NCI-H2081 (cell line): Measurements from ENCODE around the gene EVC2.

Experiments
- DNase-seq, 2 experiments: peaks; one replicate each; lab custom pipeline; 2025; lab: John Stamatoyannopoulos, UW

Gene EVC2, protein sequence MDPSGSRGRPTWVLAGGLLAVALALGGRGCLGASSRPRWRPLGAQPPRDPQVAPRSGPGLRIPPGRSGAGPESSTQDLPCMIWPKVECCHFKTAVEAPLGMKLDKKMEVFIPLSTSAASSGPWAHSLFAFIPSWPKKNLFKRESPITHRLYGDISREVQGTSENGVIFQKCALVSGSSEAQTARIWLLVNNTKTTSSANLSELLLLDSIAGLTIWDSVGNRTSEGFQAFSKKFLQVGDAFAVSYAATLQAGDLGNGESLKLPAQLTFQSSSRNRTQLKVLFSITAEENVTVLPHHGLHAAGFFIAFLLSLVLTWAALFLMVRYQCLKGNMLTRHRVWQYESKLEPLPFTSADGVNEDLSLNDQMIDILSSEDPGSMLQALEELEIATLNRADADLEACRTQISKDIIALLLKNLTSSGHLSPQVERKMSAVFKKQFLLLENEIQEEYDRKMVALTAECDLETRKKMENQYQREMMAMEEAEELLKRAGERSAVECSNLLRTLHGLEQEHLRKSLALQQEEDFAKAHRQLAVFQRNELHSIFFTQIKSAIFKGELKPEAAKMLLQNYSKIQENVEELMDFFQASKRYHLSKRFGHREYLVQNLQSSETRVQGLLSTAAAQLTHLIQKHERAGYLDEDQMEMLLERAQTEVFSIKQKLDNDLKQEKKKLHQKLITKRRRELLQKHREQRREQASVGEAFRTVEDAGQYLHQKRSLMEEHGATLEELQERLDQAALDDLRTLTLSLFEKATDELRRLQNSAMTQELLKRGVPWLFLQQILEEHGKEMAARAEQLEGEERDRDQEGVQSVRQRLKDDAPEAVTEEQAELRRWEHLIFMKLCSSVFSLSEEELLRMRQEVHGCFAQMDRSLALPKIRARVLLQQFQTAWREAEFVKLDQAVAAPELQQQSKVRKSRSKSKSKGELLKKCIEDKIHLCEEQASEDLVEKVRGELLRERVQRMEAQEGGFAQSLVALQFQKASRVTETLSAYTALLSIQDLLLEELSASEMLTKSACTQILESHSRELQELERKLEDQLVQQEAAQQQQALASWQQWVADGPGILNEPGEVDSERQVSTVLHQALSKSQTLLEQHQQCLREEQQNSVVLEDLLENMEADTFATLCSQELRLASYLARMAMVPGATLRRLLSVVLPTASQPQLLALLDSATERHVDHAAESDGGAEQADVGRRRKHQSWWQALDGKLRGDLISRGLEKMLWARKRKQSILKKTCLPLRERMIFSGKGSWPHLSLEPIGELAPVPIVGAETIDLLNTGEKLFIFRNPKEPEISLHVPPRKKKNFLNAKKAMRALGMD

DNA sequence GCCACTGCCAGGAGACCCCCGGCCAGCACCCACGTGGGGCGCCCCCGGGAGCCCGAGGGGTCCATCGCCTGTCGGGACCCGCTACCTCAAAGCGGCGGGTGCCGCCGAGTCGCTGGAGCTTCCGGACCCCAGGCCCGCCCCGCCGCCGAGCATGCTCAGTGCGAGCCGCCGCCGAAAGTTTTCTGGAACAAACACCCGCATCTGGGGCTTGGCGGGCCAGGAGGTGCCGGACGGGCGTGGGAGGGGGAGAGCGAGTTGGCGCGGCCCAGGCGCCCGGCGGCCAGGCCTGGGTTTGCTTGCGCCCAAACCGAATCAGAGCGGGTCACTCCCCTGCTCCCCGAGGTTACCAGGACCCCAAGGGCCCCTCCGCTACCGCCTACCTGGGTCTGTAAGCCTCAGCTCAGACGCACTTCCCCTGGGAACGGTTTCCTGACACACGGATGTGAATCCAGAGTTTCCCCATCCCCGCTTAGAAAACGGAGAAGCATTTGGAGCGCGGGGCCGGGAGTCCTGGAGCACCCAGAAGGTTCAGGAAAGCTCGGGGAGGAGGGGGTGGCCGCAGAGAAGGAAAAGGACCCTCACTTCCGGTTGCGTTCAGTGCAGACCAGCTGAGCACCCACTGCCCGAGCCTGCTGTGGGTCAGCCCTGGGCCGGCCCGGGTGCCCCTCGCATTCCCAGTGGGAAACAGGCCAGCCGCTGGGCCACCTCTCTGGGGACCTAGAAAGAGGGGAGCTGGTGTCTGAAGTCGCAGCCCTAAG lies at the start of gene EVC2:
Gene EVC2, minus strand, starts transcription at position 111 of the 758 bp plus-strand sequence. Its CDS starts 46 bp downstream, at position 65.
- DNase-seq: no peak

DNA sequence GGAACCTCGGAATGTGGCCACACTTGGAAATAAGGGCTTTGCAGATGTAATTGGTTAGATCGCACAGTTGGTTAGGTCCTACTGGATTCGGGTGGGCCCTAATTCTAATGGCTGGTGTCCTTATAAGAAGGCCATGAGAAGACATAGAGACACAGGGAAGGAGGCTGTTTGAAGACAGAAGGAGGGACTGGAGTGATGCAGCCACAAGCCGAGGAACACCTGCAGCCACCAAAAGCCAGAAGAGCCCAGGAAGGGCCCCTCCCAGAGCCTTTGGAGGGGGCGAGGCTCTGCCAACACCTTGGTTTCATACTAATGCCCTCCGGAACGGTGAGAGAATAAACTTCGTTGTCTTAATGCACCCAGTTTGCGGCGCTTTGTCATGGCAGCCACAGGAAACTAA lies 49.6 kb upstream of the EVC2 start:
- no peak for DNase-seq

DNA sequence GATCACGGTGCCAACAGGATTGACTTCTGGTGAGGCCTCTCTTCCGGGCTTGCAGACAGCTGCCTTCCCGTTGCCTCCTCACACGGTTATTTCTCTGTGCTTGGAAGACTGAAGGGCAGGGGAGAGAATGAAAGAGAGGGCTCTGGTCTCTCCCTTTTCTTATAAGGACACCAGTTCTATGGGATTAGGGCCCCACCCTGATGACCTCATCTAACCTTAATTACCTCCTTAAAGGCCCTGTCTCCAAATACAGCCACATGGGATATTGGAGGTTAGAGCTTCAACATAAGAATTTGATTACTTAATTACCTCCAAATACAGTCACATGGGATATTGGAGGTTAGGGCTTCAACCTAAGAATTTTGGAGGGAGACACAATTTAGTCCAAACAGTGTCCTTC lies 49.2 kb upstream of the EVC2 start:
- DNase-seq: no peak

DNA sequence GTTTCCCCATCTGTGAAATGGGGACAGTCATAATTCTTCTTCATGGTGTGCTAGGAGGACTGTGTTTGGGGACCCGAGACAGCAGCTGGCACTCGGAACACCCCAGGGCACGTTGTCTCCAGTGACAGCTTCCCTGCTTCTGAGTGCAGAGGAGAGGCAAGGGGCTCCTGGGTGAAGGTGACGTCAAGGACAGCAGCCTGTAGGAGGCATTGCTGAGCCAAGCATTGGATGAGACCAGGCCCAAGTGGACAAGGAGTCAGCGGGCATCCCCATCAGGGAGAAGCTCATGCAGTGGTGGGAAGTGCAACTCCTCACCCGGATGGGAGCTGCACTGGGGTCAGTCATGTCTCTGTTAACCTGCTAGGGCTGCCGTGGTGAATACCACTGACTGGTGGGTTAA lies 48.7 kb upstream of the EVC2 start:
- no peak for DNase-seq

DNA sequence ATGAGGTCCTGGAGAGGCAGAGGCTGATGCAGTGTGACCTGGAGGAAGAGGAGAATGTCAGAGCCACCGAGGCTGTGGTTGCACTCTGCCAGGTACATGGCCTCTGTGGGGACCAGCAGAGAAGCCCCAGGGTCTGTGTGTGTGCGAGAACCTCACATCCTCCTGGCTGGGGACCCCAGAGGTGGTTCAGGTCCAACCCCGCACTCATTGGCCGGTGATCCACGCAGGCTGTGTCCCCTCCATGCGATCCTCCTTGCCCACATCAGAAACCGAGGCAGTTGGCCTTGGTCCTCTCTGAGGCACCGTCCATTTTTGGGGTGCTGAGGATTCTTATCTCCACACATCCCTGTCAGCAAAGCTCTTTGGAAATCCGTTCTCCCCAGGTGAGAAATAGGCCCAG lies 47.9 kb upstream of the EVC2 start:
- no peak for DNase-seq

DNA sequence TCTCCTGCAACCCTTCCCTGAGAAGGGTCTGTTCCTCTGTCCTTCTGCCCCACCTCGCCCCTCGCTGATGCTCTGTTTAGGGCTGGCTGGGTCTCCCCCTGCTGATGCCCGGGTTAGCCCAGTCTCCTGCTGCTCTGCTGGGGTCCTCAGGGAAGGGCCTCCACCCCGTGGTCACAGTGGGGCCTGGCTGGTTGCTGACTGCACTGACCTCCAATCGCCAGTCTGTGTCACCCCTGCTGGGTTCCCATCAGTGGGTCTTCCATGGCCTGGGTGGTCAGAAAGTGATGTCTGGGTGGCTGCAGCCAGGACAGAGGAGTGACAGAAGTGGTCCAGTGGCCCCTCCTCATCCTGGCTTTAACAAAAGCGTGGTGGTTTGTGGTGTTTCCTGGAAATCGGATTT lies 47.3 kb upstream of the EVC2 start:
- no peak for DNase-seq

DNA sequence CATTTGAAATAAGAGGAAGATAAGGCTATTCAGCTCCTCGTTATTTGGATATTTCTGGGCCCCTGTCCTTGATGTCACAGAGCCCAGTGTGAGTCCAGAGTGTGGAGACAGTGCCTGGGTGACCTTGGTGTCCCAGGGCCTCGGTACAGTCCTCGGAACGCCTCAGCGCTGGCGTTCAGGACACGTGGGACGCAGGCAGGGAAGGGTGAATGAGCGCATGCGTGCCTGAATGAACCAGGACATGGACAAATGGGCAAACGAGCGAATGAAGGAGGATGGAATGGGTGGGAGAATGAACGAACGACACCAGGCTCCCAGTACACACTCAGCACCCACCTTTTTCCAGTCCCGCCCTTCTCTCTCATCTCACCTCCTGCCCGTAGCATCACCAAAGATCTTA lies 46.8 kb upstream of the EVC2 start:
- DNase-seq: no peak

DNA sequence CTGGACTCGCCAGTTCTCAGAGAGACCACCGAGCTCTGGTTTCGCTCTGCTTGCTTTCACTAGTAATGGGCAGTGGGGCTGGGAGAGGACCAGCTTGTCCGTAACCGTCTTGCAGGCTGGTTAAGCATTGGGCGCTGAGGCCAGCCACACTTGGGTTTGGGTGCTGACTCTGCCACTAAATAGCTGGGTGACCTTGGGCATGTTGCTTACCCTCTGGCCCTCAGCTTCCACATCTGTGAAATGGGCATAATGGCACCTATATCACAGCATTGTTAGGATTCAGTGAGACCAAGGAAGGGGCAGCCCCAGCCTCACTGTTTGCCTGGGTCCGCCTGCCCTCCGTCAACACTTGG lies 46.1 kb upstream of the EVC2 start:
- no peak for DNase-seq

DNA sequence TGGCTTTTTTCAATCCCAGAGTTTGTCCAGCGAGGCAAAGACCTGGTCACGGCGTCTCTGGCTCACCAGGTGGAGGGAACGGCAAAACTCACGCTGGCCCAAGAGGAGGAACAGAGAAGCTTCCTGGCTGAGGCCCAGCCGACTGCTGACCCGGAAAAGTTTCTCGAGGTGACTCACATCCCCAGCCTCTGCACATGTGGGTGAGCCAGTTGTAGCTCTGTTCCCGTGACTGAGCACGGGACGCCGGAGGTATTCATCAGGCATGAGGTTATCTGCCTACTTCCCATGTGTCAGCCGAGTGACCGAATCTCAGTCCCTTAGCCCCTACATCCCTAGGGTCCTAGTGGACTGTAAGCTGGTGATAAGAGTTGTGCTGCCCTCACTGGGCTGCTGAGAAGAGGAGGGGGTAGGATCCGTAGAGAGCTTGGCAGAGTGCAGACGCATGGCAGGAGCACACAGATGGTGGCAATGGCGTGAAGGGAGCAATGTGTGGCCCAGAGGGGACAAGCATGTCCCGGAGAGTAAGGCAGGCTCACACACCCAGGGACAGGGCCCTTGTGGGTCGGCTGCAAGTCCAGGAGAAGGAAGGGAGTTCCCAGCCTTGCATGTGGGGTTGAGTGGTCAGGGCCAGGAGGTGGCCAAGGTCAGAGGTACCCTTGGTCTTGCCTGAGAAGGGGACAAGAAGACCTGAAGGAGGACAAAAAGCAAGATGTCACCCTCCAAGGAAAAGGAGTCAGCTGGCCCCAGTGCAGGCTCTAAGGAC lies 45.6 kb upstream of the EVC2 start:
- DNase-seq: no peak

DNA sequence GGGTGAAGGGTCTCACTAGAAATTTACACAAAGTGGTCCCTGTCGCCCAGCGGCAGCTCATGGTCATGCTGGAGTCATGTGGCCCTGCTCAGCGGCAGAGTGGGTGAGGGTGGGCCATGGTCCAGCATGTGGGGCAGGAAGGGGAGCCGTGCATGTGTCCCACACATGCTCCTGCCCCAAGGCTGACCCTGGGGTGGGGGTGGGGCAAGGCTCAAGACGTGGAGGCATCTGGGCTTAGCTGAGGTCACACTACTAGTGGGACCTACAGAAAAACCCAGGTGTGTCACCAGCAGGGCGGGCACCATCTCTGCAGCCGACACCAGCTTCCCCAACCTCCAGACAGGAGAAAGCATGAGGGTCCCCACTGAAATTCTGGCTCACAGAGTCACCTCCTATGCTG lies 45.0 kb upstream of the EVC2 start:
- no peak for DNase-seq

DNA sequence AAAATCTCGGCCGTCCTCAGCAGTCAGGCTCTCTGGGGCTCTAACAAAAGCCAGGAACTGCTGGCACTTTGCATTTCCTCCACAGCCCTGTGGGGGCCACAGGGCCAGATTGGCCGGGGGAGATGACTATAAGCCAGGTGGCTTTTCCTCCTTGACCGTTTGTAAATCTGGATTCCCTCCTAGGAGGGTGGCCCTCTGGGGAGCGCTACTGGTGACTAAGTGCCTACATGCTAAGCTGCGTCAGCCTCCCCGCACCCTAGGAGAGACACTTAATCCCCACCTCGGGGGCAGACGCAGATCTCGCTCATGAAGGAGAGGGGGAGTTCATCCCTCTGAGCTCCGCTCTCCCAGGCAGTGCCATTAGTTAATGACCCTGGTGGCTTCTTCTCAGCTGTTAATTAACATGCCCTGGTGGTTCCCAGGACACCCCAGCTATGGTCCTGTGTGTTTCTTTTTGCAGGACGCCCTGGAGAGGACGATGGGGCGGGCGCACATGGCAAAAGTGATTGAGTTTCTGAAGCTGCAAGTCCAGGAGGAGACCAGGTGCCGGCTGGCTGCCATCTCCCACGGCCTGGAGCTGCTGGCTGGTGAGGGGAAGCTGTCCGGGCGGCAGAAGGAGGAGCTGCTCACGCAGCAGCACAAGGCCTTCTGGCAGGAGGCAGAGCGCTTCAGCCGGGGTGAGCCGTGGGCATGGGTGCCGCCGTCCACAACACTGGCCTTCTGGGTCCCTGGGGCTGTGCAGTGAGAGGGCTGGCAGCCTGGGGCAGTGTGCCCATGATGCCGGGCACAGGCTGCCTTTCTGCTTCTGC lies 44.2 kb upstream of the EVC2 start:
- no peak for DNase-seq

DNA sequence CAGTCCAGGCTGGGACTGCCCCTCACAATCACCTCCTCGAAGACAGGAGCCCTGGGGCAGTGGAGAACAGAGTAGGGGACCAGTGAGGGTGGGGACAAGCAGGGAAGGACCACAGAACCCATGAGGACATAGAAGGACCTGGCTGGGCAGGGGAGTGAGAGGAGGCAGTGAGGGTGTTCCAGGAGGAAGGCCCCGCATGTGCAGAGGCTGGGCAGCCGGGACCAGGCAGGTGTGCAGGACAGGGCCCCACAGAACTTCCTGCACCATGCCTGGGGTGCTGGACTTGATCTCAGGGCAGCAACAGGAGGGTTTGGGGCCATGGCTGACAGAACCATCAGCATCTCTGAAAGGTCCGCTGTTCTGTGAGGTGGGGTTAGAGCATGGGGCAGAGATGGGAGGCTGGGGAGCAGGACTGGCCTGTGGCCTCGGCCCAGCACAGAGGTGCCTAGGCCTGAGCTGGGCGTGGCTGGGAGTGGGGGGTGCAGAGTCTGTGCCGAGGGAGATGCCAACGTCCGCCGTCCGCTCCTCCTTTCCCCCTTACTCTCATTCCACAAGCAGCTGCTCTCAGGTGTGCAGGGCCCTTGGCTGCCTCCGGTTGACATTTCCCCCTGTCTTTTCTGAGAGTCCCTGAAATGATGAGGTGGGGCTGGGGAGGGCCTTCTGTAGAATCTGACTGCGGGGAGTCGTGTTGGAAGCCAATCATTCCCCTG lies 43.5 kb upstream of the EVC2 start:
- no peak for DNase-seq

DNA sequence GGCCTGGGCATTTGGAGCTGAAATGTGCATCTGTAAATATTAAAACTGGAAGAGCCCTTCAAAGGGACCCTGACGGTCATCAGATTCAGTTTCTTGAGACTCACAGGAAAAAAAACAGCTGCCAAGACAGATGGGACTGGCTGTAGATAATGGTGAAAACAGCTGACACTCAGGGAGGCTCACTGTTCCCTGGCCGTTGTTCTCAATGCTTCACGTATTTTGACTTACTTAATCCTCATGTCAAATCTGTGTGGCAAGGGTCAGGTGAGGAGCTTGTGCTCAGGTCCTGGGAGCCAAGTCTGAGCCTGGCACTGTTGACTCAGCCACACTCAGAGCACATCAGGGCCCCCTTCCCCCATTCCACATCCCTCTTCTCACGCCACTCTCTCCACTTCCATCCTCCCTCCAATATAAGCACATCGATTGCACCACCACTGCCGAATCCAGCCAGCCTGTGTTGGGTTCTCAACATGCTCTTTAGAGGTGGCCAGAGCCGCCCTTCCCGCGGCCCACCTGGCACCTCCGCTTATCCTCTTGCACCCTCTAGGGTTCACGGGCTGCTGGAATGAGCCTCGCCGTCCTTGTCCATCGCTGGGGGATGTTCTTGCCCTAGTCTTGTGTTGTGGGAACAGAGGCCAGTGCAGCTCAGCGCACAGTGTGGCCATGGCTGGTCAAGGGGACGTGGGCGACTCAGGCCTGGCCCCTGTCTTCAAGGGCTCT lies 42.7 kb upstream of the EVC2 start:
- no peak for DNase-seq

DNA sequence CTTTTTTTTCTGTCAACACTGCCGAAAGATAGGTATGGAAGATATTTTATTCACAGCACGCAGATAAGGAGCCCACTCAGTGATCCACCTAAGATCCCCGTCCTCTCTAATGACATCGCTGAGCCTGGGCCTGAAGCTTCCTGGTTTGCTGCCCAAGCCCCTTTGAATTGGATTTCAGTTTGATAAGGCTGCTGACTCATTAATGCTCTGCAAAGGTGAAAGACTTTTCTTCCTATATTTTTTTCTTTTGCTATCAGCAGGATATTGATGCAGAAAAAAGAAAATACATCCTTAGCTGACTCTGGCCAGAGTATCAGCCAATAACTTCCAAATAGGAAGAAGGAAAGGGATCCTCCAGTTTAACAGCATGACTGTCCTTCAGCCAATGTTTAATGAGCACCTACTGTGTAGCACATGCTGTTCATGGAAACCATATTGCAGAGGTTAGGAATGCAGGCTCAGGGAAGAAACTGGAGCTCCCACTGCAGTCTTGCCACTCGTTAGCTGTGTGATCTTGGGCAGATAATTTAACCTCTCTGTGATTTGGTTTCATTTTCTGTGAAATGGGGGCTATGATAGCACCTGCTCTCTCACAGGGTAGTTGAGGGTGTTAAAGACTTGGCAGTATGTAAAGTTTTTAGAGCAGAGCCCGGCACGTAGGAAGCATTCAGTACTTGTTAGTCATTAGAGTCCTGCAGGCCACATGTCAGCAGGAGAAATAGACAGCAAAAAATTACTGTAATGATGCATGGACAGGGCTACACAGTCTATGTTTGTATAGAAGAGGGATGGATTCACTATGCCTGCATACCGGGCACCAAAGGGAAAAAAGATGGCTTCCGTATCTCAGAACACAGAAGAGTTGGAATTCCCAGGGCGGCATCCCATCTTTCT lies 41.9 kb upstream of the EVC2 start:
- no peak for DNase-seq

DNA sequence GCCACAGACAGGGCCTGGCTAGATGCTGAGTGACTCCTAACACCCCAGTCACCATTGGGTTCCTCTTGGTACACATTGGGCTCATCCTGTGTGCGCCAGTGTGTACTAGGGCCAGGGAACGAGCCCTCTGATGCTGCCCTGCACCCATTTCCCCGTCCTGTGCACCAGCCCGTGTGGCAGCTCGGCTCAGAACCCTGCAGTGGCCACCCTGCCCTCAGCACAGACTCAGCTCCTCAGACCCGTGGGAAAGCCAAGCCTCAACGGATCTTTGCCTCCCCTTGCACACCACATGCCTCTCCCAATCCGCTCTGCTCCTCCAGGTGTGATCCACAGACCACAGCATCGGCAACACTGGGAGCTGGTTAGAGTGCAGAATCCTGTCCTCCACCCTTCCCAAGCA lies 41.2 kb upstream of the EVC2 start:
- DNase-seq: no peak

DNA sequence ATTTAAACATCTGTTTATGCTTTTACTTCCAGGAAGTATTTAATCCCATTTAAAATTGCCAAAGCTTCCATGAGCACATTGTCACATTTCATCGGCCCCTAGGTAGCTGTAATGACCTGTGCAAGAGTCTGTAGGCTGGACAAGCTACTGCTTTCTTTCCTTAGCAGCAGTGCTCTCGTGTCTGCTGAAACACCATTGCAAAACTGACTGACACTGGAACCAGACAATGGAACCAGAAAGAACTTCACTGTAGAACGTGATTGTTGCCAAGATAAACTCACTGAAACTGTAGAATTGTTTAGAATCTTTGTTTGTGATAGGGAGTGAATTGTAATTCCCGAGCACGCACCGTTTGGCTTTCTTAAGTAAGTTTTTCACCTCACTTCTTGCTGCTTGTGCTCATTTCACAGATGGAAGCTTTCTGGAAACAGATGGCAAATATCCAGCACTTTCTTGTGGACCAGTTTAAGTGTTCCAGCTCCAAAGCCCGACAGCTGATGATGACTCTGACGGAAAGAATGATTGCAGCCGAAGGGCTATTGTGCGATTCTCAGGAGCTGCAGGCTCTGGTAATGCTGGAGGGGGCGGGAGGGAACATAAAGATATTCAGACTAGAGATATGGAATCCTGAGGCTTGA lies 39.5 kb upstream of the EVC2 start:
- DNase-seq: no peak
